Effector memory CD4-positive, alpha-beta T cell (primary cell): ENCODE measurements around the gene PHKA2.

Experiments
- DNase-seq, 3 donors: peaks; one replicate each; pipeline ENCODE4 v3.0.0-alpha.2; 2020
- H3K27ac ChIP-seq: 2 replicates; pipeline ENCODE4 v1.7.0; 2013; ENCODE audit warnings: mild to moderate bottlenecking, low read length, moderate library complexity; ENCODE audit not compliant: insufficient read depth, poor library complexity, severe bottlenecking
- H3K27me3 ChIP-seq: replicated peaks from 2 replicates; pipeline ENCODE4 v1.7.0; 2013; ENCODE audit warnings: mild to moderate bottlenecking, low read length; ENCODE audit not compliant: insufficient read depth, control insufficient read depth, poor library complexity, severe bottlenecking
- H3K36me3 ChIP-seq: 2 replicates; pipeline ENCODE4 v1.7.0; 2013; ENCODE audit warnings: mild to moderate bottlenecking, low read length, moderate library complexity; ENCODE audit not compliant: control insufficient read depth, insufficient read depth
- H3K4me1 ChIP-seq: 2 replicates; pipeline ENCODE4 v1.7.0; 2013; ENCODE audit warnings: low read length, mild to moderate bottlenecking; ENCODE audit not compliant: control insufficient read depth, insufficient read depth, poor library complexity, severe bottlenecking
- H3K4me3 ChIP-seq: 2 replicates; pipeline ENCODE4 v1.7.0; 2013; ENCODE audit warnings: low read length, low read depth, mild to moderate bottlenecking; ENCODE audit not compliant: insufficient read depth, poor library complexity, severe bottlenecking
- H3K9me3 ChIP-seq: 2 replicates; pipeline ENCODE4 v1.7.0; 2013; ENCODE audit warnings: mild to moderate bottlenecking, low read length, moderate library complexity; ENCODE audit not compliant: control insufficient read depth

PHKA2 gene

GRCh38 chrX:18895189-18895951 is 88.5 kb downstream of the PHKA2 start:
- H3K27me3 ChIP-seq = no peaks in the 10 kb centered on the region
- no peak overlapping the region for H3K27ac ChIP-seq
- no peak for DNase-seq
- H3K9me3 ChIP-seq = no peaks in the 10 kb centered on the region
- peaks cover 3% of the 10 kb centered on the region for H3K36me3 ChIP-seq
- no peak overlapping the region for H3K4me3 ChIP-seq
- H3K4me1 ChIP-seq = no peaks in the 10 kb centered on the region

DNA sequence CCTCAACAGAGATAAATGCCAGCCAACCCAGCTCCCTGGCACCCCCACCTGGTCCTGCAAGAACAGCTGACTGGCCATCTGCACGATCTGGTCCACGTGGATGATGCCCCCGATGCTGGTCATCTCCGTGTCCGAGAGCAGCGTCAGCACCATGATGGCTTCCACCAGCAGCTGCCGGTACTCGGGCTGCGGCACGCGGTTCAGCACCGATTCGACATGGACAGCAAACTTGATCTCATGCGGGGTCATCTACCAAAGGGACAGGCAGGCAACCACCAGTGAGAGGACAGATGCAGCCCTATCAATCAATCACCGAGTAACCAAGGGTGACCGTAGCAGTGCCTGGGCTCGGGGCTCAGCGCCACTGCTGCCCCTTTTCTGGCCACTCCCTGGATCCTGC is 89.8 kb downstream of the PHKA2 start:
- Histone ChIP-seq H3K36me3 (peaks cover 3% of the 10 kb centered on the region), H3K4me1 (no peaks in the 10 kb centered on the region), H3K9me3 (no peaks in the 10 kb centered on the region), H3K27ac (no peak overlapping the region), H3K4me3 (no peak overlapping the region), H3K27me3 (no peaks in the 10 kb centered on the region)
- no peak for DNase-seq

DNA sequence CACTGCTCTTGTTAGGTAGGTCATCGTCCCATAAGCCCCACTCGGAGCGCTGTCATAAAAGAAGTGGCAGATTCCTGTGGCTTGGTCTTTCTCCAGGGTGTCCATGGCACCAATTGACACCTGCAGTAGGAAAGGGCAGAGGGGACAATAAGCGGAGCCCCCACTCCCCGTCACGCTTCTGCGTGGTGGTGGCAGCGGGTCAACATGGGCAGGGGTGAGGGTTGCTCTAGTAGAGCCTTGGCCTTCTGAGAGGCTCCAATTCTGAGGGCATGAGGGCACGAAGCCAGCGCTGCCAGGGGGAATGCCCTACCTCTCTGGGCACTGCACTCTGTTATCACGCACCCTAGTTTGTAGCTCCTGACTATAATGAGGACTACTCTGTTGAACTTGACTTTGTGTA is 90.4 kb downstream of the PHKA2 start:
- H3K4me3 ChIP-seq = no peak overlapping the region
- H3K4me1 ChIP-seq = no peaks in the 10 kb centered on the region
- no peaks in the 10 kb centered on the region for H3K27me3 ChIP-seq
- H3K36me3 ChIP-seq = peaks cover 3% of the 10 kb centered on the region
- H3K9me3 ChIP-seq = no peaks in the 10 kb centered on the region
- no peak overlapping the region for H3K27ac ChIP-seq
- DNase-seq = no peak

DNA sequence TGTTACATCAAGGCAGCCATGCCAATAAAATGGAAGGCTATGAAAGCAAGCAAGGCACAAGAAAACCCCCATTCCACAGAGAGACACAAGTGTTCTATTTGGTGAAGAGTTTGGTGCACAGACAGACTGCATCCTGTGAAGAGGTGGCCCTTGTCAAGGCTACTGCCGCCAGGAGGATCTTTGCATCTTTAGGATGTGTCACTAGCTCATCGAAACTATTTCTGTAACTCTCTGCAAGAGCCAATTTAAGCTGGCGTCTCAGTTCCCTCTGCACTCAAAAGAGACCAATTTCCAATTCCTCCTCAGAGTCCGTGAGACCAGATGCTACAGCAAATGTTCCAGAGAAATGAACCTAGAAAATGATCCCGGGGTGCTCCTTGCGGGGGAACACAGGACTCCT is 91.0 kb downstream of the PHKA2 start:
- H3K36me3 ChIP-seq = peaks cover 3% of the 10 kb centered on the region
- H3K4me3 ChIP-seq = no peak overlapping the region
- no peak for DNase-seq
- no peaks in the 10 kb centered on the region for H3K27me3 ChIP-seq
- no peaks in the 10 kb centered on the region for H3K9me3 ChIP-seq
- H3K4me1 ChIP-seq = no peaks in the 10 kb centered on the region
- no peak overlapping the region for H3K27ac ChIP-seq

DNA sequence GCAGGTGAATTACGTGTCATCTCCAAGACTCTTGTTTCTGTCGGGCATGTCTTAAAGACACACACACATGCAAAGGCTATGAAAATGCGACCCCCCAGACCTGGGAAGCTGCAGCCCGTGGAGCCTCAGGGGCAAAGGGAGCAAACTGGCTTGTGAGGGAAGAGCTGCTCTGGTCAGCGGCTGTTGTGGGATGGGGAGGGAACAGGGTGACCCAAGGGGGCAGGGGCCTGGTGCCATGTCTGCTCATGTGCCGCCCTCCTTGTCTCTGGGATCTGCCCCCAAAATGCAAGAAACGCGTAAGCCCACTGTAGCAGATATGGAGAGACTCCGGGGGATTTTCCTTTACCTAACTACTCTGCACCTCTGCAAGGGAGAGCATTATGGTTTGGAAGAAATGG is 92.4 kb downstream of the PHKA2 start:
- H3K9me3 ChIP-seq = no peaks in the 10 kb centered on the region
- no peak overlapping the region for H3K4me3 ChIP-seq
- H3K4me1 ChIP-seq = peaks cover 3% of the 10 kb centered on the region
- H3K27me3 ChIP-seq = no peaks in the 10 kb centered on the region
- DNase-seq = no peak
- H3K36me3 ChIP-seq = peaks cover under 1% of the 10 kb centered on the region
- no peak overlapping the region for H3K27ac ChIP-seq

GRCh38 chrX:18890724-18891547 is 93.0 kb downstream of the PHKA2 start:
- Histone ChIP-seq H3K9me3 (no peaks in the 10 kb centered on the region), H3K36me3 (no peaks in the 10 kb centered on the region), H3K27ac (no peak overlapping the region), H3K4me3 (no peak overlapping the region), H3K4me1 (peaks cover 3% of the 10 kb centered on the region), H3K27me3 (no peaks in the 10 kb centered on the region)
- no peak for DNase-seq

DNA sequence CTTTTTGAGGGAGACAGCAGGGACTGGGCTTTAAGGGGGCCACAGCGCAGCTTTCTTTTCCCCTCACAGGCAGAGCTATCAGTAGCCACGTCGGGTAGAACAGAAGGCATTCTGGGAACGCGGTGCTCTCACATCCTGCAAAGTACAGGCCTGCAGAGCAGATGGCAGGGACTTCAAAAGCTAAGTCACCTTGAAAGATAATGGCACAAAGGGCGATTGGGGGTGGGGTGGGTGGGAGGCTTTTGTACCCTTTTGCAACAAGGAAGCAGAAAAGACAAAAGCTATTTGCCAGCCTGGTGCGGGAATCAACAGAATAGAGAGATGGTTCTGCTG is 93.9 kb downstream of the PHKA2 start:
- no peak for DNase-seq
- Histone ChIP-seq H3K4me1 (peaks cover 9% of the 10 kb centered on the region), H3K4me3 (no peak overlapping the region), H3K9me3 (no peaks in the 10 kb centered on the region), H3K27ac (no peak overlapping the region), H3K27me3 (no peaks in the 10 kb centered on the region), H3K36me3 (no peaks in the 10 kb centered on the region)

DNA sequence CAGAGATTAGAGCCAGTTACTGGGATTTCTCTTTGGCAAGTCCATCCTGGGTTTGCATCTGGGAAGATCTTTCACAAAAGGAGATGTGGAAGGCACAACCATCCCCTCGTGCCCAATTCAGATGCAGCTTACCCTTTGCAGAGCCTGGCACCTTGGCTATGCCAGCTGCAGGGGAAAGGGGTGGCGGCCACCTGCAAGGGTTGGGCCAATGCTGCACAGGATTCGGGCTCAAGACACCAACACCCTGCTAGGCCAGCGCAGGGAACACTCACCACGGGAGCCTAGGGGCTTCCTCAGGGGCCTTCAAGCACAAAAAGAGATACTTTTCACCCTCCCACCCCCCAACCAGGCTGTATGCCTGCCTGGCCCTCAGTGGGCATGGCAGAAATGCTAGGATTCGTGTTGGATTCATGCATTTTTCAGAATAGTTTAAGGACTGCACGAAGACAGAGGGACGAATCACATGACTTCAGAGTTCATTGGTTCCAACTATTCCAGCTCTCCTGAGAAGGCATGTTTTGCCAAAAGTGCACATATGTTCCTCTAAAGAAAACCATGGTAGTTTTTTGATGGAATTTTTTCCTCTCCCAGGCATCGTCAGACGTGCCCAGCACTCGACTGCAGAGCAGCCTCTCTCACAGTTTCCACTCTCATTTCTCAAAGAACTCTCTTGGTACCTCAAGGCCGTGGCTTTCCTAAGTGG is 94.4 kb downstream of the PHKA2 start:
- H3K4me3 ChIP-seq = no peak overlapping the region

DNA sequence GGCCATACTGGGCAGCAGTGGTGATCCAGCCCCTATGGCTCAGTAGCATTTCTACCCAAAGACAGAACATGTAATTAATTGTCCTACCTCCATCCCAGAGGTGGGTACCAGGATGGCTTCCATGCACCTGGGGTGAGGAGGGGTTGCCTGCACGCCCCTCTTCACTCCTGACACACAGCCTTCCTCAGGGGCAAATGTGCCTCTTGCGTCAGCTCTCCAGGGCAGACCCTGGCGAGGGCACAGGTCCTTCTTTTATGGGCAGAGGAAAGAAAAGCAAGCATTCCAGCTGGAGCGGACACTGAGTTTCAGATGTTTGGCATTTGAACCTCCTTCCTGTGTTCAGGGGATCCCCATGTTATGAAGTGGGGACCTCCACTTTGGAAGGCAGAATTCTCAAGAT is 95.6 kb downstream of the PHKA2 start:
- Histone ChIP-seq H3K9me3 (no peaks in the 10 kb centered on the region), H3K4me3 (no peak overlapping the region), H3K27ac (no peak overlapping the region), H3K36me3 (no peaks in the 10 kb centered on the region), H3K27me3 (no peaks in the 10 kb centered on the region), H3K4me1 (peaks cover 9% of the 10 kb centered on the region)
- DNase-seq = no peak

More for the DNA sequence above, 94.4 kb downstream of the PHKA2 start:
- H3K9me3 ChIP-seq = no peaks in the 10 kb centered on the region
- H3K27ac ChIP-seq = no peak overlapping the region
- H3K27me3 ChIP-seq = no peaks in the 10 kb centered on the region
- H3K4me1 ChIP-seq = peaks cover 9% of the 10 kb centered on the region
- DNase-seq = no peak
- no peaks in the 10 kb centered on the region for H3K36me3 ChIP-seq

DNA sequence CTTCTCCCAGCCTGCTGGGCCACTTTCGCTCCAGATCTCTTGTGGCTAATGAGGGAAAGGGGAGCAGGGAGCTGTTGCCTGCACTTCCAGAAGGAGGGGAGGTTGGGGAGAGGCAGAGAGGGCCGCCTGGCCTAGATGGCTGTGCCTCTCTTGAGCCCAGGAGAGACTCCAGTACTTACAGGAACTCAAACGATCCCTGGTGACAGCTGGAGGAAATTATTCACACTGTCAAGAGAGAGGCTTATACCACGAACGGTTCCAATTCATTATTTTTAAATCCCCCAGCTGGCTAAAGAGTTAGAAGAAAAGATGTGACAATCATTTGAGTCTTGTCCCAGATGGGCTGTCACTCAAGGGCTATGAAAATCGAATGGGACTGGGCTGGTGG is 96.1 kb downstream of the PHKA2 start:
- peaks cover 9% of the 10 kb centered on the region for H3K4me1 ChIP-seq
- no peak for DNase-seq
- no peaks in the 10 kb centered on the region for H3K27me3 ChIP-seq
- no peak overlapping the region for H3K4me3 ChIP-seq
- no peak overlapping the region for H3K27ac ChIP-seq
- no peaks in the 10 kb centered on the region for H3K36me3 ChIP-seq
- H3K9me3 ChIP-seq = no peaks in the 10 kb centered on the region
